Measurements from ENCODE around the gene GNA12.

GRCh38 chr7:2886391-2886790, 42.3 kb upstream of the GNA12 start:
- TF ChIP-seq CTCF (conservative IDR thresholded peaks at IDR 0.05; ENCODE audit: low read depth, low read length) = no peak
- no peak for TF ChIP-seq EZH2 (IDR thresholded peaks at IDR 0.05; ENCODE audit: borderline replicate concordance, low read depth, low read length, poor library complexity, severe bottlenecking)

All from A673 (cell line).